ENCODE data around the gene FABP3. TPM values are rescaled to one million over a fixed set of nuclear protein-coding genes. Genes with fewer than 3 reads are reported as not detected.
"Not testable (repeated sequence)": the region's sequence is repeated elsewhere in the genome, so short reads cannot be mapped to it uniquely, and the experiment has no call there.

Gene FABP3
- total RNA-seq, 1 donor from 2014 or later: 4,698 TPM

GRCh38 chr1:31401241-31401640, 28.4 kb upstream of the FABP3 start:
- intact Hi-C loops (cut with micrococcal nuclease): no loop called here
- DNase-seq (no peak), ATAC-seq (no peak)

DNA sequence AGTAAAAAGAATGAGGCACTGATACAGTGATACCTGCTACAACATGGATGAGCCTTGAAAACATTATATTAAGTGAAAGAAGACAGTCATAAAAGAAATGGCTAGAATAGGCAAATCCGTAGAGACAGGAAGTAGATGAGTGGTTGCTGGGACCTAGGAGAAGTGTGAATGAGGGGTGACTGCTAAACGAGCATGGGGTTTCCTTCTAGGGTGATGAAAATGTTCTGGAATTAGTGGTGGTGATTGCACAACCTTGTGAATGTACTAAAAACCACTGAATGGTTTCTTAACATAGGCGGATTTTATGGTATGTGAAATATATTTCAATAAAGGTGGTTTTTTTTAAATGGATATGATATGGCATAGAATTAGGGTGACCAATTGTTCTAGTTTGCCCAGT, 27.5 kb upstream of the FABP3 start:
- intact Hi-C loops (cut with micrococcal nuclease): no loop called here
- no peak for ATAC-seq

GRCh38 chr1:31399976-31400375, 27.1 kb upstream of the FABP3 start:
- no peak for ATAC-seq
- intact Hi-C loops (cut with micrococcal nuclease): no loop called here
- no peak for DNase-seq

More for the DNA sequence above, 27.5 kb upstream of the FABP3 start:
- no peak for DNase-seq

DNA sequence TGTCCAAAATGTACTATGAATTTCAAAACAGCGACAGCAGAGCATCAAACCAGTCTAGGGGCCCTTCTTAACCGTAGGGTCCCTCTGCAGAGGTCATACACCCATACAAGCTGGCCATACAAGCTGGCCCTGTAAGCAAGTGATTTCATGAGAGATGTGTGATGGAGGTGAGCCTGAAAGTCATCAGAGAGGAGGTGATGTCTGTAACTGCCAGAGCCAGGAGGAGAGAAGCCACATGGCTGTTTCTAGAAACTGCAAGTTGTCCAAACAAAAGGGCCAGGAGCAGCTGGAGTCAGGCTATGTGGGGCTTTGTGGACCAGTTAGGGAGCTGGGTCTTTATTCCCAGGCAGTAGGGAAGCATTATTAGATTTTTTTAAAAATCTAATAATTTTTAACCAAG, 25.4 kb upstream of the FABP3 start:
- intact Hi-C loops (cut with micrococcal nuclease): no loop called here
- DNase-seq (no peak), ATAC-seq (no peak)

DNA sequence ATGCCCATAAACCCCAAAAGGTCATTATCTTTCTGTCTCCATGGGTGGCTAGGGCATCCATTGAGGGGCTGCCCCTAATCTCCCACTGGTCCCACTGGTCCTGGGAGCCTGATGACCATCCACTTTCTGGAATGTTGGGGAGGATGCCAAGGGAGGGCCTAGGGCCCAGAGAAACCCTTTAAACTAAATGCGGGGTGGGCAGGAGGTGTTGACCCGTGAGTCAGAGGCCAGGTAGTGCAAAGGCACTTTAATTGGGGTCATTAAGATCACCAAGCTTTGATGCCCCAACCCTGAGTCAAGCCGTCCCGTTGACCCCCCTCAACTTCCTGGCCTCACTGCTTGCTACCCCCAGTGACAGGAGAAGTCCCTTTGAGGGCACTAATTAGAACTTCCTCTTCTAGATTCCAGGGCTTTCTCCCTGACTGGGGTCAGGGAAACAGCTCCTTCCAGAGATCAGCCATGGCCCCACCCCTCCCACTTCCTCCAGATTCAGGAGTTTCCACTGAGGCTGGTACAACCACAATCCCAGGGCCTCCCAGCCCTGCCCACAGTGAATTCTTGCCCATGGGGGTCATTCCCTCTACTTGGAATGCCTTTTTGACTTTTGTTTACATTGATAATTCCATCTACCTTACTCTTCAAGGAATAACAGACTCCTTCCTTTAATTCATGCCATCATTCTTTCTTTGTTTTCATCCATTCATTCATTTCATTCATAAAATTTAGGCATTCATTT, 24.7 kb upstream of the FABP3 start:
- intact Hi-C loops (cut with micrococcal nuclease): no loop called here
- DNase-seq: no peak
- no peak for ATAC-seq

GRCh38 chr1:31396633-31397351, 23.9 kb upstream of the FABP3 start:
- no peak for ATAC-seq
- intact Hi-C loops (cut with micrococcal nuclease): no loop called here
- DNase-seq: no peak

GRCh38 chr1:31394584-31395193, 21.8 kb upstream of the FABP3 start:
- intact Hi-C loops (cut with micrococcal nuclease): no loop called here
- ATAC-seq (peak; percentile 97), DNase-seq (peak; percentile 90)

- ATAC-seq (no peak), DNase-seq (no peak)
- intact Hi-C loops (cut with micrococcal nuclease): no loop called here
Observed at GRCh38 chr1:31393463-31393862, 20.6 kb upstream of the FABP3 start.

DNA sequence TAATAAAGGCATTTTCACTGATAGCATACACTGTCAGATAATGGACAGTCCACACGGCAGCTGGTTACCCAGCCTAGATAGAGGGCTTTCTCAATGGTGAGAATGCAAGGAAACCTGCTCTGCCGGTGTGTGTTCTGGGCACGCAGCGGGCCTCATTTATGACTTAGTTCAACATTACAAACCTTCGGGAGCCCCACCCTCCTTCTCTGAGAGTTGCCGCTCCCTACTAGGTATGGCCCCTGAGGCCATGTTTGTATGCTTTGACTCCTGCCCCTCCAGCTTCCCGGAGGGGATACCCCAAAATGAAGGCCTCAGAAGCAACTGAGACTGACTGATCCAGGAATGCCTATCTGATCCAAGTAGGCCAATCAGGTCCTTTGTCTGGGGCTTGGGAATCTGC, 17.2 kb upstream of the FABP3 start:
- intact Hi-C loops (cut with micrococcal nuclease): no loop called here
- ATAC-seq (no peak), DNase-seq (no peak)

DNA sequence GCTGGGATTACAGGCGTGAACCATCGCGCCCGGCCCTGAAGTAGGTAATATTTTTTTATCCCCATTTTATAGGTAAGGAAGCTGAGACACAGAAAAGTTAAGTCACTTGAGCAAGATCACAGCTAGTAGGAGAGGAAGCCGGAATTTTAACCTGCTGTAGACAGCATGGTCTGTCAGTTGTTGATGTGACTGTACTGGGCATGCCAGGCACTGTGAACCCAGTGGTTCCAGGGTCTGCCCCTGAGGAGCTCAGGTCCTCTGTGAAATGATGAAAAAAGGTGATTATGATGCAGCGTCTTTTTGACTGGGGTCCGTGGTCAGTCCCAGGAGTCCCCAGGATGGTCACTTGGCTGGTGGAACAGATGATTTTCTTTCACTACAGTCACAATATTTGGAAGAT, 16.7 kb upstream of the FABP3 start:
- ATAC-seq: no peak
- intact Hi-C loops (cut with micrococcal nuclease): no loop called here
- DNase-seq: no peak

GRCh38 chr1:31387612-31388011, 14.7 kb upstream of the FABP3 start:
- intact Hi-C loops (cut with micrococcal nuclease): no loop called here
- ATAC-seq (no peak), DNase-seq (no peak)

GRCh38 chr1:31386576-31387243, 13.8 kb upstream of the FABP3 start:
- intact Hi-C loops (cut with micrococcal nuclease); ATAC-seq; DNase-seq: not testable (repeated sequence)

DNA sequence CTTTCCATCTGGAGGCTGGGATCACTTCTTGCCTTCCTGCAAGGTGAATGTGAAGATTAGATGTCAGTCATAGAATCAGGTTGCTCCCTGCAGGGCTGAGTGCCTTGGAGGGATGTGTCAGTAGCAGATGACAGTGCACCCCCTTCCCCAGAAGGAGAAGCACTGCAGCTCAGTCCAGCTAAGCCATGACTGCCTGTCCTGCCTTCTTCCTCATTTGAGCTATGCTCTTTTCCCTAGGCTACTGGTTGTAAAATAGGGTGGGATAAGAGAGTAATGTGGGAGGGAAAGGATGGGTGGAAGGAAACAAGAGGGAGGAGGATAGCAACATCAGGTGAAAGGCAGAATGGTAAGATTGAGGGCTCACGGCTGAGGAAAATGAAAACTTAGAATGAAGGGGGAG, 11.1 kb upstream of the FABP3 start:
- intact Hi-C loops (cut with micrococcal nuclease): no loop called here
- ATAC-seq: no peak

DNA sequence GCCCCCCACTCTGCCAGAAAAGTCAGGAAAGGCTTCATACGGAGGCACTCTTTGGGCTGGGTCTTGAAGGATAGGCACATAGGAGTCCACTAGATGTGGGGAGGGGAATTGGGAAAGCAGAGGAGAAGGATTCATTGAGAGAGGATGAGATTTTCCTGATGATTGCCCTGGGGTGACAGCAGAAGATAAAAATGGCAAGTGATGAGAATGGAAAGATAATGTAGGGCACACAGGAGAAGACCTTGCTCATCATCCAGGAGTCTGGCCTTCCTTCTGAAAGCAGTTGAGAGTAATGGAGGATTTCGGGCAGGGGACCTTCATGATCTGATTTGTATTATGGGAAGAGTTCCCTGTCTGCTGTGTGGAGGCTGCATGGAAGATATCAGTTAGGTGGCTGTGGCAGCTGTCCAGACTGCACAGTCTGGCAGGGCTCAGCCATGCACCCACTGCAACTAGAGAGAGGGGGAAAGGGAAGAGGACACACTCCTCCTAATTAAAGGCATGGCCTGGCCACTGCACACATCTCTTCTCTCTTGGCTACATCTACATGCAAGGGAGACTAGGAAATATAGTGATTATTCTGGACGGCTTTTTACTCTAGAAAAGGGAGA, 9.6 kb upstream of the FABP3 start:
- ATAC-seq (peak; percentile 76), DNase-seq (peak; percentile 78)
- intact Hi-C loops (cut with micrococcal nuclease): no loop called here

More for the DNA sequence above, 11.1 kb upstream of the FABP3 start:
- no peak for DNase-seq

DNA sequence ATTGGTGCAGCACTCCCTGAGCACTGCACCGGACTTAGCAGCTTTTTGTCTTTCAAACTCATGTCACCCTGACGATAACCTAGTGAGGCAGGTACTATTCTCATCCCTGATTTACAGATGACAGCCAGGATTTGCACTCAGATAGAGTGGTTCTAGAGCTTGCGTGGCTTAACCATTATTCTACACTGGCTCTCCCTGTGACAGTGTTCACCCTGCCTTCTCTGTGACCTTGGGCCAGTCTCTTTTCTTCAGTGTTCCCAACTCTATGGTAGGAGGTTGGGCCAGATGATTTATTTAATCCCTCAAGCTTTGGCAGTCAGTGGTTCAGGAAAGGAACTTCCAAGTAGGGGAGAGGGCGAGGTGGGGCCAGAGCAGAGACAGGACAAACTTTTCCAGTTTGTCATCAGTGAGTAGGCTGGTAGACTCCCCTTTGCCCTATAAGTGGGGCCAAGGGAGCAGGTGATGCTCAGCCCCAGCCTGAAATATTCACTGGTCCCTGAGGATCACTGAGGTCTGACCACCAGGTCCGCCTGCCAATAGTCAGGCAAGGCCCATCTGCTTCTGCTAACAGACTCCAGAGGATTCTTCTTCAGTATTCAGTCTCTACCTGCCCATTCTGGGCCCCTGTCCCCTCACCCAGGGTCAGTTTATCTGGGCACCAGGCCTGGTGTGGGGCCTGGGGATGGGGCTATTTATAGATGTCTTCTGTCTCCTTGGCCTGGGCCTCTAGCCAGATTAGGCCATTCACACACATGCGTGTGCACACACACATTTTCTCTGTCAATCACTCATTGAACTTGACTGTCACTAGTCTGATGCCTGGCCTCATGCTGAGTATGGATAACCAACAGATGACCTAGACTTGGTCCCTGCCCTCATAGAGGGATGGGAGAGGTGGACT, 8.8 kb upstream of the FABP3 start:
- ATAC-seq (peak; percentile 88), DNase-seq (peak; percentile 79)
- intact Hi-C loops (cut with micrococcal nuclease): no loop called here

GRCh38 chr1:31380181-31380580, 7.3 kb upstream of the FABP3 start:
- ATAC-seq (no peak), DNase-seq (no peak)
- intact Hi-C loops (cut with micrococcal nuclease): no loop called here

- intact Hi-C loops (cut with micrococcal nuclease): no loop called here
- ATAC-seq (no peak), DNase-seq (no peak)
Observed at GRCh38 chr1:31378001-31378400, 5.1 kb upstream of the FABP3 start.

GRCh38 chr1:31377364-31377863, 4.5 kb upstream of the FABP3 start:
- DNase-seq (no peak), ATAC-seq (no peak)
- intact Hi-C loops (cut with micrococcal nuclease): no loop called here
